Cerebellar cortex (tissue), 1 donor: ENCODE measurements around the gene NDUFAB1.
"Not testable (repeated sequence)": the region's sequence is repeated elsewhere in the genome, so short reads cannot be mapped to it uniquely, and the experiment has no call there.

Source experiments
- DNase-seq: peaks from one replicate; pipeline ENCODE4 v3.0.0-alpha.2; 2015; ENCODE audit warnings: low spot score

Gene NDUFAB1

DNA sequence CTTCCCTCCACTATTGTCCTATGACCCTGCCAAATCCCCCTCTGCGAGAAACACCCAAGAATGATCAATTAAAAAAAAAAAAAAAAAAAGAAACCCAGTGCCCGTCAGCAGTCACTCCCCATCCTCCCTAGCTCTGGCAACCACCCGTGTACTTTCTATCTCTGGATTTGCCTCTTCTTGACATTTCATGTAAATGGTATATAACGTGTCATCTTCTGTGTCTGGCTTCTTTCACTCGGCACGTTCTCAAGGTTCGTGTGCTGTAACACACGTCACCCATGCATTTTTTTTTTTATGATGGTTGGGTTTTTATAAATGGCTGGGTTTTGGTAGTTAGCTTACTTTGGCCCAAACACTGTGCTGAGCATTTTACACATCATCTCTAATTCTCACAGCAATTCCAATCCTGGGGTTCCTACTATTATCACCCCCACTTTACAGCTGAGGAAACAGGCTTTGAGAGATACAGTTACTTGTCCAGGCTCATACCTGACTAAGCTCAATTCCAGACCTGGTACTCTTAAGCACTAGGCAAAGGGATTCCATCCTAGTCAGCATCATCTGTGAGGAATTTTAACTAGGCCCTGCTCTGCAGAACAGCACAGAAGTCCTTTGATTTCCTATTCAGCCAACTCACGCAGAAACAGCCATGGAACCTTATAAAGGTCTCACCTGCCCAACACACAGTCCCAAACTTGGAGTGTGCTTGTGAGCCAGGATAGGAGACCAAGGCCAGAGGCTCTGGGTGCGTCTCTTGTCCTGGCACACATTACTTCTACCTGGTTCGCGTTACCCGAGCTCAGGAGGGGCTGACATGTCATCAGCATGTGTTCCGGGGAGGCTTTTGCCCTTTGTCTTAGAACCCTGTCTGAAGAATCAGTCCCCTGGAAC, 11.7 kb downstream of the NDUFAB1 start:
- DNase-seq, result no peak

DNA sequence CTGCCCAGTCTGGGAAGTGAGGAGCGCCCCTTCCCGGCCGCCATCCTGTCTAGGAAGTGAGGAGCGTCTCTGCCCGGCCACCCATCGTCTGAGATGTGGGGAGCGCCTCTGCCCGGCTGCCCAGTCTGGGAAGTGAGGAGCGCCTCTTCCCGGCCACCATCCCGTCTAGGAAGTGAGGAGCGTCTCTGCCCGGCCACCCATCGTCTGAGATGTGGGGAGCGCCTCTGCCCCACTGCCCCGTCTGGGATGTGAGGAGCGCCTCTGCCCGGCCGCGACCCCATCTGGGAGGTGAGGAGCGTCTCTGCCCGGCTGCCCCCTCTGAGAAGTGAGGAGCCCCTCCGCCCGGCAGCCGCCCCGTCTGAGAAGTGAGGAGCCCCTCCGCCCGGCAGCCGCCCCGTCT, 12.8 kb downstream of the NDUFAB1 start:
- DNase-seq, result not testable (repeated sequence)

- DNase-seq, result no peak
Observed at GRCh38 chr16:23581764-23582163, 14.4 kb downstream of the NDUFAB1 start.

DNA sequence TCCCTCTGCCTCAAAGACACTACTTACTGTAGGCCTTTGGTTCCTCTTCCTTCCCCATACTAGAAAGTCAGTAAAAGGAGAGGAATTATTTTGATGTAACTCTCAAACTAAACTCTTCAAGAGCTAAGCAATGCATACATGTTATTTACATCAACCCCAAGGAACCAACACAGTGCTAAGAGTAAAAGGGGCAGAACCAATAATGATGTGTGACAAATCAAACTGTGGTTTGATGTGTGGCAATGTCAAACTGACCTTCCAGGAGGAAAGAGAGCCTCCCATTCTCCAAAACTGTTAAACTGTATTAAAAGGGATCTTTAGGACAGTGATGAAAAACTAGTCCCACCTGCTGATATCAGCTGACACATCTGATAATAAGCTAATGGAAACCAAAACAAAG, 15.7 kb downstream of the NDUFAB1 start:
- no peak for DNase-seq

GRCh38 chr16:23579371-23579770, 16.7 kb downstream of the NDUFAB1 start:
- DNase-seq, result no peak

- DNase-seq, result no peak
Observed at GRCh38 chr16:23578101-23578830, 17.9 kb downstream of the NDUFAB1 start.

DNA sequence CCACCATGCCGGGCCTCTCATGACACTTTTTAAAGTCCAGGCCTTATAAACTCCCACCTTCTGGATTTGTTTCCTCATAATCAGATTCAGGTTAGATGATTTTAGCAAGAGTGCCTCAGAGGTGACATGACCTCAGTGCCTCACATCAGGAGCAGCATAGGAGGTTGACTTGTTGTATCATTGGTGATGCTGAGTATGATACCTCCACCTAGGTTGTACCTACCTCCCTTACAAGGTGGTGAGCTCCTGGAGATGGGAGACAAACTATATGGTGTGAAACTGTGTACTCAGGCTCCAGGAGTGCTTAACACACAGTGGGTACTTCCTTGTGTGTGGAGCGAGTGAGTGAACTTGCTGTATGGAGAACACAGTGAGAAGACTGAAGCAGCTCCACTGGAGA, 18.6 kb downstream of the NDUFAB1 start:
- no peak for DNase-seq

DNA sequence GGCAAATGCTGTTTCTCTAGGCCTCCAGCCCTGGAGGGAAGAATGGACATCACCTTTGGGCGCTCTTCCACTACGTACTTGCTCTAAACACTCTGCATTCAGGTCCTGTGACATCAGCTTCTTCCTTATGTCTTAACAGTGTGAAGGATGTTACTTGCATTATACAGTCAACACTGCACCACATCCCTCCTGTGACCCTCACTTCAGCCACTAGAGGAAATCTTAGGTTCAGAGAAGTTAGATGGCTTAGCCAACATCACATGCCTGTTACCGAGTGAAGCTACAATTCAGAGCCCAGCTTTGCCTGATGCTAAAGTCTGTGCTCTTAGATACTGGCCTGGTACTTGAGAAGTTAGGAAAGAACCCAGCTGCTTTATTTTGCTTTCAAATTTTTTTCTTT, 20.3 kb downstream of the NDUFAB1 start:
- peak; percentile 35 for DNase-seq

- no peak for DNase-seq
Observed at GRCh38 chr16:23573817-23574216, 22.3 kb downstream of the NDUFAB1 start.

DNA sequence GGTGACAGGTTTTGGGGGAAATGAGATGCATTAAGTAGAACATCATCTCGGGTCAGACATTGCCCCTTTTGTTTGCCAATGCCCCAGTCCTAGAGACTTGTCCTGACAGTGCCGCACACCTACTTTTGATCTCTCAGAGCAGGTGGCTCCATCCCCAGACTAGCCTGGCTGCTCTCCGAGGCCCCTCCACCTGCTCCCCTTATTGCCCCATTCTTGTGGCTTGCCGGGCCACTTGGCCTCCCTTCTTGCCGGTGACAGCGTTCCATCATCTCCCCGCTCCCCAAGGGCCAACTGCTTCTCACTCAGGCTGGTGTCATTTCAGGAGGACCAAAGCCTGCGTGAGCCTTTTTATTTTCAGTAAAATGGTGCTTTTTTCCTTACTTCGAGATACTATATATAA, 23.7 kb downstream of the NDUFAB1 start:
- DNase-seq, result no peak

DNA sequence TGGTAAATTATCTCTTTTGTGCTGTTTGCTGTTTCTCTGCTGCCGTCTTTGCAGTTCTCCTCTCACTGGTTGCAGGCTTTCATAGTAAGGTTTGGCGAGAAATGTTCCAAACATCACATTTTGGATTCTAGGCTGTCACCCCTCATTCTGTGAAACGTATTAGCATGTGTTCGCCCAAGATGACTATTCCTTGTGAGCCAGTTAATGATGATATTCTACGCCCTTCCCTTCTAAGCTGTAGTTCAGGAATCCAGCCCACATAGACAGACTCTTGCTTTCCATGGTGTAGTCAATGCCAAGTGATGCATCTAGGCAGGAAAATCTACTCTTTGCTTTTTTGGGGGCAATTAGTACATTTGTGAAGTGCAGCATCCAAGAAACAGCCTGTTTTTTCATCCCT, 24.2 kb downstream of the NDUFAB1 start:
- no peak for DNase-seq

DNA sequence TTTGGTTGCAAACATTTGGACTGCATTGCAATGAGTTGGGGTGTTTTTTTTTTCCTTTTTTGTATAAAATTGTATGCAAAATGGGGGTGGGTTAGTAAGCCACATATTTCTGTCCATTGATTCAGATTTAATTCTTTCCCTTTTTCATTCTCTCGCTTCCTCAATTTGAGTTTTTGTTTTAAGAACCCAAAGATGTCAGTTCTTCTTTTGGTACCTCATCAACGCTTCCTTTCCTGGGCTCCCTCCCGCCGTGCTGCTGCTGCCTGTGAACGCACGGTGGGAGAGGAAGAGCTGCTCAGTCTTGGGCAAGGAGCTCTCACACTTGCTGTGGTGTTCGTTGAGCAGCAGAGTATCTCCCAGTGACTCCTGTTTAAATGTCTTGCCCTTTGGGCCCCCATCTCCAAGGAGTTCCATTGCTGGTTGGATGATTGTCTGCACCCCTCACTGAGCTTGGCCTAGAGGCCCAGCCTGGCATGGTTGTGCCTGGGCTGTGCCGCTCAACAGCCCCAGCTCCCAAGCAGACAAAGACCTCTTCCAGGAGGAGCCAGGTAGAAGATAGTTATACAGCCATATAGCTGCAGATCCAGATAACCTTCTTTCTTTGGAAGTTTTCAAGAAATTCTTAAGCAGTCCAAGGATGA, 25.0 kb downstream of the NDUFAB1 start:
- DNase-seq, result no peak

- DNase-seq, result no peak
Observed at GRCh38 chr16:23567602-23568001, 28.5 kb downstream of the NDUFAB1 start.

- DNase-seq, result no peak
Observed at GRCh38 chr16:23566724-23567123, 29.4 kb downstream of the NDUFAB1 start.

DNA sequence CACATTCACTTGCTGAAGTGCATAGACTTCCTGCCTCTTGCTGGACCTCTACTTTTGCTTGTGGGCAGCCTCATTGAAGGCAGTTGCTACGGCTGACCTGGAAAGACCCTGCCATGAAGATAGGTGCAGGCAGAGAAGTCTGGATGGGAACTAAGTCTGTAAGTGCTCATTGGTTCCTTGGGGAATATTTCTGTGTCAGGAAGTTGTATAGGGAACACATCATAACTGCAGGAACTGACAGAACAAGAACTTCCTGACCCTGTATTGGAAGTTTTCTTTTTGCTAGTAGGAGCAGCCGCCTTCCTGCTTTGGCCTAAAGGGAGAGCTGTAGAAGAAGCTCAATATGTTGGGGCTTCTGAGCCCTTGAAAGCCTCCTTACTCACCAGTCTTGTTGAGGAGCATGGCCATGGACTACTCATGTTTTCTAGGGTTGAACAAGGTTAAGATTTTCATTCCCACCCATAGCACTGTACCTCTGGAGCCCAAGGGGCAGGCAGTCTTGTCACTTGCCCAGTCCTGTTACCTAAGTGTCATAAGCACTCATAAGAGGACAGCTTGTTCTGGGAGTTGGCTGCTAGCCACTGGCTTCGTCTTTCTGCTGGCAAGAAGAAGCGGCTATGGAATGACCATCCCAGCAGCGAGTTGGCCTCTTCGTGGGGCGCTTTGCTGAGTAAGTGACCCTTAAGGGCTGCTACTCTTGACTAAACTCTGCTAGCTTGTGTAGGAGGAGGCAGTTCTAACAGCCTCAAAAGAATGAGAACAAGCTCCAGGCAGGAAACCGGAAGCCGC, 31.3 kb downstream of the NDUFAB1 start:
- DNase-seq, result peak; percentile 44

DNA sequence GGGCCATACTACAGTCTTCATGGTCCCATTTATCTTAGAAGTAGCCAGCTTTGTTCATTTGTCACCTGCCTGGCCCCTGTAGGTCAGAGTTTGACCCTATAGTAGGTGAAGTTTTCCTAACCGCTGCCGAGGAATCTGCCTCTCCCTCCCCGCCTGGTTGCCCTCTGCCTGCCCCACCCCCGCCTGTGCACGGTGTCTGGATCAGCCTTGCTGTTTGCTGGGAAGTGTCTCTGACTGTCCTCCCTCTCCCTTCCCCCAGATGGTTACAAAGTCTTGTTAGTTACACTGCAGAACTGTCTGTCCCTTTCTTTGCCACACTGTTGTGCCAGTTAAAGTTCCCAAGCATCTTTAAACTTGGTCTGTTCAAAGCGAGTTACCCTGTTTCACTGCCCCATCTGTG, 32.9 kb downstream of the NDUFAB1 start:
- DNase-seq, result no peak

- no peak for DNase-seq
Observed at GRCh38 chr16:23562505-23562904, 33.6 kb downstream of the NDUFAB1 start.

DNA sequence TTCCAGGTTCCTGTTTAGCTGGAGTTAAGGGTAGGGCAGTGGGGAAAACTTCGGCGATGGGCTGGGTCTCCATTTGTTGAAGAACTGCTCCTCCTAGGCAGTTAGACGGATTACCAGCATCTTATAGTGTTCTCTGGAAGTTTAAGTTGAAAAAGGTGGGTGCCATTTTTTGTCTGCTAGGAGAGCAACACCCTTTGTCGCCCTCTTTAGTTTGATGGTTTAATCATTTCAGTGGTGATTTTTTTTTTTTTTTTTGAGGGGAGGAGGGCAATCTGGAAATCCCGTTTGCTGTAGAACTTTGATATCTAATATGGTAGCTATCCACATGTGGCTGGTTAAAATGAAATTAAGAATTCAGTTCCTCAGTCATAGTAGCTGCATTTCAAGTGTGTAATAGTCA, 34.5 kb downstream of the NDUFAB1 start:
- no peak for DNase-seq

DNA sequence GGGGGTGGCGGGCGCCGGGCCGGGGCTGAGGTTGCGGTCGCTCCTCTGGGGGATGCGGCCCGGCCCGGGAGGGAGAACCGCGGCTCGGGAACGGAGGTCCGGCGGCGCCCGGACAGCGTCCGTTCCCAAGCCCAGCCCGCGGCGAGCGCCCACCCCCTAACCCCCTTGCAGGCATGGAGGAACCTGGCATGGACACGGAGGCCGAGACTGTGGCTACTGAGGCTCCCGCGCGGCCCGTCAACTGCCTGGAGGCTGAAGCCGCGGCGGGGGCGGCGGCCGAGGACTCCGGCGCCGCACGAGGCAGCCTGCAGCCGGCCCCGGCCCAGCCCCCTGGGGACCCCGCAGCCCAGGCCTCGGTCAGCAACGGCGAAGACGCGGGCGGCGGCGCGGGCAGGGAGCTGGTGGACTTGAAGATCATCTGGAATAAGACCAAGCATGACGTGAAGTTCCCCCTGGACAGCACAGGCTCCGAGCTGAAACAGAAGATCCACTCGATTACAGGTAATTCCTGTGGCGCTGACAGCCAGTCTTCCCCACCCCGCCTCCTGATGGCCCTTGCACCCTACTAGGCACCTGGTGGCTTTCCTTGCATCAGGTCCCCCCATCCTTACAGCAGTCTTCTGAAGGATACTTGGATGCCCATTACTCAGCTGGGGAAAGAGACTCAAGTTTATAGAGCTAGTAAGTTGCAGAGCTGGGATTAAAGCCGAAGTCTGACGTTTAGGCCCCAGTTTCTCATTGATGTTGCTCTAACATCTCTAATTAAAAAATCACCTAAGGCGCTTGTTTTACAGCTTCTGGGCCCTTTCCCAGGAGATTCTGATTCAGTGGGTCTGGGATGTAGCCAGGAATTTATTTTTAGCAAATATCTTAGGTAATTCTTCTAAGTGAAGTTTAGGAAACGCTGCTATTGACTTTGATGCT, 38.1 kb downstream of the NDUFAB1 start:
- peak; percentile 38 for DNase-seq

DNA sequence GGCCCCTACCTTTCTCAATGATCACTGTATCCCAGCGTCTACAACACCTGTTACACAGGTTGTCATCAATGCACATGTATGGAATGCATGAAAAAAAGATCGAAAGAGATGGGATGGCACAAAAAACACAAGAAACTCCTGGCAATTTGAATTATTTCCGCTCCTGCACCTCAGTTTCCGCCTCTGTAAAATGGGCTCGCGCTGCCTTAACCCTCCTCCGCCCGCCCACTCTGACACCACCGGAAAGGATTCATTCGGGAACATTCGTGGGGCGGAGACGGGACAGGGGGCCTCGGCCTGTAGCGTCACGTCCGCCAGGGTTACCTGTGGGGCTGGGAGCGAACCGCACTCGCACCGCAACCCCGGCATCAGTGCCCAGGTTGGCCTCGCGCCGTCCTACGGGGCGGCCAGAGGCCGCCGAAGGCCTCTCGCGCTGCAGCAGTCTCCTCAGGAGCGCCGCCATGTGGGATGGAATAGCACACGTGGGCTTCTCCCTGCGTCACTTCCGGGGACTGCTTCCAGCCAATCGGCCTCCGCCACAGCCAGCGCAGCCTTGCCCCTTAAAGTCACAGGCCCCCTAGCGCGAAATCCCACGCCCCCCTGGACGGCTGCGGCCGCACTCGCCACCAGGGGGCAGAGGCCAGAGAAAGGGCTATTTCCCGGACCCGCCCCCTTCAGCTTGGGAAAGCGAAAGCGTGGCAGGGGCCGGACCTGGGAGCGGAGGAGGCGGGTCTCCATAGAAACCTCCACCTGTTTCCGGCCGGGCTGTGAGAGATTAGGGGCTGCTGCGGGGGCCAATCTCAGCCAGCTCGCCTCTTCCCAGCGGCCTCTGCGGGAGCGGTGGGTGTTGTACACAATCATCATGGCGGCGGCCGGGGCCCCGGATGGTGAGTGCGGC, 39.0 kb downstream of the NDUFAB1 start, which contains the start of the genes EARS2 and UBFD1:
EARS2 (minus strand) TSS at position 470 of the 898 bp plus-strand sequence; CDS start at position 463, 7 bp downstream.
UBFD1 (plus strand) TSS at position 847 of the 898 bp plus-strand sequence; CDS start at position 863, 16 bp downstream.
- DNase-seq, result peak; percentile 97
